ENCODE results near the gene BTD.
A peak's percentile ranks its signal among the peaks of the same experiment; 100 is the strongest.

The BTD gene

GRCh38 chr3:15653321-15653720 is 51.8 kb downstream of the BTD start:
- no peak for DNase-seq (ENCODE audit: low read depth, low spot score)
- H3K4me3 ChIP-seq (ENCODE audit: low read depth, low read length), result no peak overlapping the region
- in situ Hi-C loops (cut with HindIII; ENCODE audit: low sequenced_read_pairs), result no loop called here
- no peak for TF ChIP-seq CTCF (IDR thresholded peaks at IDR 0.05; ENCODE audit: low read depth, low read length)

- DNase-seq (ENCODE audit: low read depth, low spot score), result no peak
- no peak for TF ChIP-seq CTCF (IDR thresholded peaks at IDR 0.05; ENCODE audit: low read depth, low read length)
- in situ Hi-C loops (cut with HindIII; ENCODE audit: low sequenced_read_pairs), result no loop called here
- H3K4me3 ChIP-seq (ENCODE audit: low read depth, low read length), result no peak overlapping the region
Observed at GRCh38 chr3:15654127-15654526, 52.6 kb downstream of the BTD start.

GRCh38 chr3:15654891-15655290 is 53.3 kb downstream of the BTD start:
- in situ Hi-C loops (cut with HindIII; ENCODE audit: low sequenced_read_pairs), result no loop called here
- H3K4me3 ChIP-seq (ENCODE audit: low read depth, low read length), result no peak overlapping the region
- DNase-seq (ENCODE audit: low read depth, low spot score), result no peak
- no peak for TF ChIP-seq CTCF (IDR thresholded peaks at IDR 0.05; ENCODE audit: low read depth, low read length)

GRCh38 chr3:15656342-15656741 is 54.8 kb downstream of the BTD start:
- in situ Hi-C loops (cut with HindIII; ENCODE audit: low sequenced_read_pairs), result no loop called here
- no peak for TF ChIP-seq CTCF (IDR thresholded peaks at IDR 0.05; ENCODE audit: low read depth, low read length)
- H3K4me3 ChIP-seq (ENCODE audit: low read depth, low read length), result no peak overlapping the region
- no peak for DNase-seq (ENCODE audit: low read depth, low spot score)

GRCh38 chr3:15657016-15657415 is 55.5 kb downstream of the BTD start:
- no peak for DNase-seq (ENCODE audit: low read depth, low spot score)
- no peak for TF ChIP-seq CTCF (IDR thresholded peaks at IDR 0.05; ENCODE audit: low read depth, low read length)
- H3K4me3 ChIP-seq (ENCODE audit: low read depth, low read length), result no peak overlapping the region
- in situ Hi-C loops (cut with HindIII; ENCODE audit: low sequenced_read_pairs), result no loop called here

GRCh38 chr3:15659254-15659975 is 57.9 kb downstream of the BTD start:
- in situ Hi-C loops (cut with HindIII; ENCODE audit: low sequenced_read_pairs), result no loop called here
- no peak for TF ChIP-seq CTCF (IDR thresholded peaks at IDR 0.05; ENCODE audit: low read depth, low read length)
- H3K4me3 ChIP-seq (ENCODE audit: low read depth, low read length), result no peak overlapping the region
- DNase-seq (ENCODE audit: low read depth, low spot score), result peak; percentile 33
